PFSK-1 (cell line): ENCODE measurements around the gene AUTS2.

Experiments used
- FOXP2 ChIP-seq: optimal IDR thresholded peaks from 2 replicates; pipeline ENCODE3; 2011; ENCODE audit warnings: borderline replicate concordance, control low read depth, inconsistent platforms; ENCODE audit not compliant: insufficient read depth; ENCODE audit errors: extremely low read length, extremely low read depth
- POLR2AphosphoS5 ChIP-seq: IDR thresholded peaks from 2 replicates; pipeline ENCODE4 v1.6.1; 2012; ENCODE audit warnings: low read depth, mild to moderate bottlenecking, control low read depth, low read length, moderate library complexity
- SIN3A ChIP-seq: IDR thresholded peaks from 2 replicates; pipeline ENCODE4 v1.6.1; 2012; ENCODE audit warnings: mild to moderate bottlenecking, low read length, moderate library complexity, borderline replicate concordance; ENCODE audit not compliant: insufficient read depth
- TAF1 ChIP-seq: IDR thresholded peaks from 2 replicates; pipeline ENCODE4 v1.6.1; 2012; ENCODE audit warnings: low read length, control low read depth, borderline replicate concordance; ENCODE audit not compliant: insufficient read depth
- TF ChIP-seq, protein P1 (sequence below), 2 experiments: IDR thresholded peaks; 2 replicates each; pipeline versions ENCODE4 v1.6.1 to v1.8.0; 2011 to 2012; ENCODE audit warnings: low read depth in 2 of 2, low read length in 2 of 2, control low read depth in 1 of 2, inconsistent platforms in 1 of 2, mild to moderate bottlenecking in 1 of 2, moderate library complexity in 1 of 2; ENCODE audit not compliant: insufficient read depth in 1 of 2

Gene AUTS2

DNA sequence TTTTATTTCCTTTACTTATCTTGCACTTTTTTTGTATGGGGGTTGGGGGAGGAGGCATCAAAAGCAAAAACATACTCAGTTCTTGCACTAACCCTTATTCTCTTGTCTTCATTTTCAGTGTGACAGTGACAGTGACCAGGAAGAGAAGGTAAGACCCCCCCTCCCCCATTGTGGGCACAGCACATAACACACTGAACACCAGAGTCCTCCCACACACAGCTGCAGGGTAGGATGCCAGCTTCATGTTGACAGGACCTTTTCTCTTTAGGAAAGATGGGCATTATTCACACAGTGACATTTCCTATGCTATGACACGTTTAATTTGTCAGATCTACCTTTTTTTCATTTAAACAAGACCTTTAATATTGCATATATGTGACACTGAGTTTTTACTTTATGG lies 837.4 kb downstream of the AUTS2 start:
- TF ChIP-seq SIN3A, result no peak
- no peak for TF ChIP-seq POLR2AphosphoS5
- TF ChIP-seq, protein P1, sequence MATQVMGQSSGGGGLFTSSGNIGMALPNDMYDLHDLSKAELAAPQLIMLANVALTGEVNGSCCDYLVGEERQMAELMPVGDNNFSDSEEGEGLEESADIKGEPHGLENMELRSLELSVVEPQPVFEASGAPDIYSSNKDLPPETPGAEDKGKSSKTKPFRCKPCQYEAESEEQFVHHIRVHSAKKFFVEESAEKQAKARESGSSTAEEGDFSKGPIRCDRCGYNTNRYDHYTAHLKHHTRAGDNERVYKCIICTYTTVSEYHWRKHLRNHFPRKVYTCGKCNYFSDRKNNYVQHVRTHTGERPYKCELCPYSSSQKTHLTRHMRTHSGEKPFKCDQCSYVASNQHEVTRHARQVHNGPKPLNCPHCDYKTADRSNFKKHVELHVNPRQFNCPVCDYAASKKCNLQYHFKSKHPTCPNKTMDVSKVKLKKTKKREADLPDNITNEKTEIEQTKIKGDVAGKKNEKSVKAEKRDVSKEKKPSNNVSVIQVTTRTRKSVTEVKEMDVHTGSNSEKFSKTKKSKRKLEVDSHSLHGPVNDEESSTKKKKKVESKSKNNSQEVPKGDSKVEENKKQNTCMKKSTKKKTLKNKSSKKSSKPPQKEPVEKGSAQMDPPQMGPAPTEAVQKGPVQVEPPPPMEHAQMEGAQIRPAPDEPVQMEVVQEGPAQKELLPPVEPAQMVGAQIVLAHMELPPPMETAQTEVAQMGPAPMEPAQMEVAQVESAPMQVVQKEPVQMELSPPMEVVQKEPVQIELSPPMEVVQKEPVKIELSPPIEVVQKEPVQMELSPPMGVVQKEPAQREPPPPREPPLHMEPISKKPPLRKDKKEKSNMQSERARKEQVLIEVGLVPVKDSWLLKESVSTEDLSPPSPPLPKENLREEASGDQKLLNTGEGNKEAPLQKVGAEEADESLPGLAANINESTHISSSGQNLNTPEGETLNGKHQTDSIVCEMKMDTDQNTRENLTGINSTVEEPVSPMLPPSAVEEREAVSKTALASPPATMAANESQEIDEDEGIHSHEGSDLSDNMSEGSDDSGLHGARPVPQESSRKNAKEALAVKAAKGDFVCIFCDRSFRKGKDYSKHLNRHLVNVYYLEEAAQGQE (IDR thresholded peaks at IDR 0.05; ENCODE audit: insufficient read depth in 1 of 2, low read depth in 2 of 2, low read length in 2 of 2), result no peak
- TF ChIP-seq TAF1, result no peak
- no peak for TF ChIP-seq FOXP2

DNA sequence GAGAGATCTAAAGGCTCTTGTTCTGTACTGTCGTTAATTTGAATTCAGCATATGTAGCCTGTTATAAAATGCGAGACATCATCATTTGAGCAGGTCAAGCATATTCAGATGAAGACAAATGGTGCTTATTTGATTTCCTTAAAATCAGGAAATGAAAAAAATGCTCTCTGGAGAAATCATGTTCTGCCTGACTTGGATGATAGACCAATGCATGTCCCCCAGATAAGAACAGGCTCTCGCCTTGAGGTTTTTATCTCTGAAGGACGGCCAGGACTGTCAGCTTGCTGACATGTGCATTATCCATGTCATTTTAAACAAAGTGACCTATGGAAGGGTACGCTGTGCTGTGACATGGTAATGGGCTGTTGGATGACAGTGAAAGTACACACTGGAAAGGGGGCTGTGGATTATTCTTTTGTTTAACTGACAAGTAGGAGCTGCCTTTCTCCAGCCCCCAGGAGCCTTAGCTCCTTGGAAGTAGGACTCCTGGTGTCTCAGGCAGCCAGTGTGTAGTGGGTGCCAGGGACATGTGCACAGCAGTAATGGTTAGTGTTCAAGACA lies 838.6 kb downstream of the AUTS2 start:
- TF ChIP-seq, protein P1 (IDR thresholded peaks at IDR 0.05; ENCODE audit: insufficient read depth in 1 of 2, low read depth in 2 of 2, low read length in 2 of 2), result no peak
- TF ChIP-seq FOXP2 (no peak), TAF1 (no peak), SIN3A (no peak), POLR2AphosphoS5 (no peak)

DNA sequence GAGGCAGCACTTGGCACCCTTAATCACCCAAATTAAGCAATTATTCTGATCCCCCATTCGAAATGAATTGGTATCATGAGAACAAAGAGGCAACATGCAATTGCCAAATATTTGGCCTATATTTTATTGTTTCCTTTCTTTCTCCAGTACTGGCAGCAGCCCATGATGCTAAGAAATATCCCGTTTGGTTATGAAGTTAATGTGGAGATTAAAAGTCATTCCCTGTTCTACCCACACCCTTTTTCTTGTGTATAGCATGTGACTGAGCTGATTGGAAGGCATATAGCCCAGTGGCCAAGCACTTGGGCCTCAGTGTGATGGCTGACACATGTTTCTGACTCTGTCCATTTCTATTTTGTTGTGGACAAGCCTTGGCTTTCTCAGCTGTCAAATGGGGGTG lies 841.4 kb downstream of the AUTS2 start:
- TF ChIP-seq, protein P1 (IDR thresholded peaks at IDR 0.05; ENCODE audit: insufficient read depth in 1 of 2, low read depth in 2 of 2, low read length in 2 of 2), result no peak
- TF ChIP-seq FOXP2, result no peak
- no peak for TF ChIP-seq POLR2AphosphoS5
- no peak for TF ChIP-seq SIN3A
- TF ChIP-seq TAF1, result no peak

DNA sequence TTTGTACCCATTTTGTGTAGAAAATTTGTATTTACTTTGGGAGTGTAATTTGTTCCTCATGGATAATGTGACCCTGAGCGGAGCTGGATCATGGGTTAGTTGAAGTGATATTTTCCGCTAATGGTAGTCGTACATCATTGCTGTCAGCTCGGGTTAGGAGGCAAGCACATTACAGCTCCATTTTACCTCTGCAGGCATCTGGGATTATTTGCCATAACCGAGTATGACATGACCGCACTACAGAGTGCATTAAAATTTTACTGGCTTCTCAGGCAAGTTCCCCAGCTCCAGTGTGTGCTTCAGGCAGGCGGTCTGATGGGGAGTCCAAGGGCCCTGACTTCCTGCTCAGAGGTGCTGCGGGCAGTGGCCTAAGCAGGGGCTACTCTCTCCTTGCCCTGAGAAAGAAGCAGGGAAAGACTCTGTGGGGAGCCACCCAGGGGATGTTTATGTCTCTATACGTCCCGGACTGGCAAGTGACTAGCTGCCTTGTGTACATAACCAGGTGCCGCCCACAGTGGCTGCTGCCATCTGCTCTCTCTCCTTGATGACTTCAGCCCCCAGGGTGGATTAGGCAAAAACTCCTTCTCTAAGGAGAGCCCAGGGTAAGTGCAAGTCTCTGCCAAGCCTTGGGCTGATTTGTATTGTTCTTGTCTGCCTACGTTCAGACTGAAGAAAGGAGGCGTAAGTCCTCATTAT lies 848.3 kb downstream of the AUTS2 start:
- TF ChIP-seq POLR2AphosphoS5 (no peak), TAF1 (no peak), SIN3A (no peak), FOXP2 (no peak)
- TF ChIP-seq, protein P1 (IDR thresholded peaks at IDR 0.05; ENCODE audit: insufficient read depth in 1 of 2, low read depth in 2 of 2, low read length in 2 of 2), result no peak
